Measurements from ENCODE around the gene PLXNB2. TPM values are rescaled to one million over a fixed set of nuclear protein-coding genes. Genes with fewer than 3 reads are reported as not detected.

The PLXNB2 gene
- total RNA-seq, 1 donor from 2014 or later: 352 TPM

GRCh38 chr22:50280708-50281383 lies 26.6 kb downstream of the PLXNB2 start:
- no peak for TF ChIP-seq CTCF (conservative IDR thresholded peaks at IDR 0.05)
- no peaks in the 10 kb centered on the region for H3K36me3 Mint-ChIP-seq

GRCh38 chr22:50280022-50280707 lies 27.3 kb downstream of the PLXNB2 start:
- H3K36me3 Mint-ChIP-seq: no peaks in the 10 kb centered on the region
- H3K27ac Mint-ChIP-seq: no peak overlapping the region
- no peak overlapping the region for H3K4me3 Mint-ChIP-seq
- H3K27me3 Mint-ChIP-seq: no peaks in the 10 kb centered on the region
- no peaks in the 10 kb centered on the region for H3K9me3 Mint-ChIP-seq
- TF ChIP-seq CTCF (conservative IDR thresholded peaks at IDR 0.05): no peak
- H3K4me1 Mint-ChIP-seq (ENCODE audit: unreplicated experiment): no peaks in the 10 kb centered on the region
- no peak for DNase-seq (ENCODE audit: extremely low spot score, unreplicated experiment)

More at GRCh38 chr22:50280708-50281383, 26.6 kb downstream of the PLXNB2 start:
- Mint-ChIP-seq H3K9me3 (no peaks in the 10 kb centered on the region), H3K4me3 (no peak overlapping the region), H3K4me1 (ENCODE audit: unreplicated experiment) (no peaks in the 10 kb centered on the region), H3K27me3 (no peaks in the 10 kb centered on the region), H3K27ac (no peak overlapping the region)
- DNase-seq (ENCODE audit: extremely low spot score, unreplicated experiment): no peak

- no peak for TF ChIP-seq CTCF (conservative IDR thresholded peaks at IDR 0.05)
- H3K27ac Mint-ChIP-seq: no peak overlapping the region
These were observed 28.4 kb downstream of the PLXNB2 start for GRCh38 chr22:50278956-50279619.

GRCh38 chr22:50278461-50278860 lies 29.0 kb downstream of the PLXNB2 start:
- Mint-ChIP-seq H3K36me3 (peaks cover 6% of the 10 kb centered on the region), H3K9me3 (no peaks in the 10 kb centered on the region), H3K4me3 (no peak overlapping the region), H3K4me1 (ENCODE audit: unreplicated experiment) (no peaks in the 10 kb centered on the region), H3K27ac (no peak overlapping the region), H3K27me3 (no peaks in the 10 kb centered on the region)
- no peak for TF ChIP-seq CTCF (conservative IDR thresholded peaks at IDR 0.05)
- no peak for DNase-seq (ENCODE audit: extremely low spot score, unreplicated experiment)

More at GRCh38 chr22:50278956-50279619, 28.4 kb downstream of the PLXNB2 start:
- no peaks in the 10 kb centered on the region for H3K4me1 Mint-ChIP-seq (ENCODE audit: unreplicated experiment)
- no peaks in the 10 kb centered on the region for H3K27me3 Mint-ChIP-seq
- DNase-seq (ENCODE audit: extremely low spot score, unreplicated experiment): no peak
- no peak overlapping the region for H3K4me3 Mint-ChIP-seq
- H3K9me3 Mint-ChIP-seq: no peaks in the 10 kb centered on the region
- H3K36me3 Mint-ChIP-seq: peaks cover 1% of the 10 kb centered on the region

GRCh38 chr22:50277761-50278160 lies 29.7 kb downstream of the PLXNB2 start:
- Mint-ChIP-seq H3K4me3 (no peak overlapping the region), H3K9me3 (no peaks in the 10 kb centered on the region), H3K27me3 (no peaks in the 10 kb centered on the region), H3K36me3 (peaks cover 6% of the 10 kb centered on the region), H3K4me1 (ENCODE audit: unreplicated experiment) (no peaks in the 10 kb centered on the region), H3K27ac (no peak overlapping the region)
- no peak for TF ChIP-seq CTCF (conservative IDR thresholded peaks at IDR 0.05)
- no peak for DNase-seq (ENCODE audit: extremely low spot score, unreplicated experiment)

Data from type B pancreatic cell (in vitro differentiated cells).